Mononuclear cell (primary cell): ENCODE measurements around the gene CBL. TPM values are rescaled to one million over a fixed set of nuclear protein-coding genes. Genes with fewer than 3 reads are reported as not detected.
"Not testable (repeated sequence)": the region's sequence is repeated elsewhere in the genome, so short reads cannot be mapped to it uniquely, and the experiment has no call there.

Experiments used
- H3K27me3 ChIP-seq: 2 replicates; pipeline ENCODE4 v1.6.0; 2011; ENCODE audit warnings: low read length, control low read depth; ENCODE audit not compliant: insufficient read depth
- H3K4me1 ChIP-seq: 2 replicates; pipeline ENCODE4 v1.5.1; 2011; ENCODE audit warnings: mild to moderate bottlenecking, low read length, control low read depth; ENCODE audit not compliant: insufficient read depth
- H3K4me3 ChIP-seq: 2 replicates; pipeline ENCODE4 v1.5.1; 2011; ENCODE audit warnings: mild to moderate bottlenecking, low read length, moderate library complexity
- H3K9me3 ChIP-seq: 2 replicates; pipeline ENCODE4 v1.5.1; 2011; ENCODE audit warnings: low read depth, mild to moderate bottlenecking, control low read depth, low read length
- total RNA-seq: library from RNA; depleted of rRNA; stranded (reverse); fragments of >200 nt; gene quantifications from one replicate; pipeline ENCODE4 v1.2.3, GENCODE V29; 2012

The CBL gene
- total RNA-seq, 1 donor = 16.0 TPM

- no peaks in the 10 kb centered on the region for H3K9me3 ChIP-seq
- no peak overlapping the region for H3K4me3 ChIP-seq
- peaks cover 14% of the 10 kb centered on the region for H3K4me1 ChIP-seq
These were observed 12.2 kb downstream of the CBL start for GRCh38 chr11:119218141-119218878.

GRCh38 chr11:119222308-119222707 lies 16.2 kb downstream of the CBL start:
- Histone ChIP-seq H3K27me3 (no peaks in the 10 kb centered on the region), H3K4me1 (peaks cover 10% of the 10 kb centered on the region), H3K9me3 (no peaks in the 10 kb centered on the region), H3K4me3 (no peak overlapping the region)

More at GRCh38 chr11:119218141-119218878, 12.2 kb downstream of the CBL start:
- H3K27me3 ChIP-seq = no peaks in the 10 kb centered on the region

GRCh38 chr11:119222891-119223290 lies 16.8 kb downstream of the CBL start:
- Histone ChIP-seq H3K27me3 (no peaks in the 10 kb centered on the region), H3K4me1 (peaks cover 10% of the 10 kb centered on the region), H3K4me3 (no peak overlapping the region), H3K9me3 (no peaks in the 10 kb centered on the region)

GRCh38 chr11:119223856-119224255 lies 17.7 kb downstream of the CBL start:
- H3K4me1 ChIP-seq = peaks cover 20% of the 10 kb centered on the region
- H3K9me3 ChIP-seq = no peaks in the 10 kb centered on the region
- no peak overlapping the region for H3K4me3 ChIP-seq
- H3K27me3 ChIP-seq = no peaks in the 10 kb centered on the region

GRCh38 chr11:119228535-119229287 lies 22.6 kb downstream of the CBL start:
- not testable (repeated sequence) for H3K27me3 ChIP-seq, H3K9me3 ChIP-seq, H3K4me3 ChIP-seq
- H3K4me1 ChIP-seq = peaks cover 18% of the 10 kb centered on the region

- Histone ChIP-seq H3K4me1 (peaks cover 18% of the 10 kb centered on the region), H3K27me3 (no peaks in the 10 kb centered on the region), H3K4me3 (no peak overlapping the region), H3K9me3 (no peaks in the 10 kb centered on the region)
These were observed 23.1 kb downstream of the CBL start for GRCh38 chr11:119229288-119229672.

GRCh38 chr11:119229741-119230140 lies 23.6 kb downstream of the CBL start:
- H3K4me1 ChIP-seq = peaks cover 18% of the 10 kb centered on the region
- no peaks in the 10 kb centered on the region for H3K9me3 ChIP-seq
- H3K27me3 ChIP-seq = no peaks in the 10 kb centered on the region
- no peak overlapping the region for H3K4me3 ChIP-seq

GRCh38 chr11:119236490-119236889 lies 30.4 kb downstream of the CBL start:
- H3K27me3 ChIP-seq = no peaks in the 10 kb centered on the region
- no peak overlapping the region for H3K4me3 ChIP-seq
- H3K9me3 ChIP-seq = no peaks in the 10 kb centered on the region
- H3K4me1 ChIP-seq = peaks cover 24% of the 10 kb centered on the region

- H3K4me3 ChIP-seq = no peak overlapping the region
- peaks cover 24% of the 10 kb centered on the region for H3K4me1 ChIP-seq
- H3K27me3 ChIP-seq = no peaks in the 10 kb centered on the region
These were observed 30.8 kb downstream of the CBL start for GRCh38 chr11:119236891-119237290.

GRCh38 chr11:119237515-119237914 lies 31.4 kb downstream of the CBL start:
- no peaks in the 10 kb centered on the region for H3K9me3 ChIP-seq
- peaks cover 24% of the 10 kb centered on the region for H3K4me1 ChIP-seq
- no peak overlapping the region for H3K4me3 ChIP-seq
- H3K27me3 ChIP-seq = no peaks in the 10 kb centered on the region

More at GRCh38 chr11:119236891-119237290, 30.8 kb downstream of the CBL start:
- H3K9me3 ChIP-seq = no peaks in the 10 kb centered on the region

- H3K27me3 ChIP-seq = no peaks in the 10 kb centered on the region
- H3K9me3 ChIP-seq = no peaks in the 10 kb centered on the region
- no peak overlapping the region for H3K4me3 ChIP-seq
- H3K4me1 ChIP-seq = peaks cover 8% of the 10 kb centered on the region
These were observed 42.9 kb downstream of the CBL start for GRCh38 chr11:119248750-119249670.

GRCh38 chr11:119249671-119250010 lies 43.5 kb downstream of the CBL start:
- Histone ChIP-seq H3K4me1 (peaks cover 8% of the 10 kb centered on the region), H3K4me3 (no peak overlapping the region), H3K27me3 (no peaks in the 10 kb centered on the region), H3K9me3 (no peaks in the 10 kb centered on the region)

GRCh38 chr11:119251114-119251513 lies 45.0 kb downstream of the CBL start:
- Histone ChIP-seq H3K4me1 (peaks cover 8% of the 10 kb centered on the region), H3K27me3 (no peaks in the 10 kb centered on the region), H3K4me3 (no peak overlapping the region), H3K9me3 (no peaks in the 10 kb centered on the region)

GRCh38 chr11:119254239-119254638 lies 48.1 kb downstream of the CBL start:
- H3K27me3 ChIP-seq = no peaks in the 10 kb centered on the region
- no peak overlapping the region for H3K4me3 ChIP-seq
- peaks cover 22% of the 10 kb centered on the region for H3K4me1 ChIP-seq
- H3K9me3 ChIP-seq = no peaks in the 10 kb centered on the region

GRCh38 chr11:119258180-119258579 lies 52.0 kb downstream of the CBL start:
- H3K9me3 ChIP-seq = no peaks in the 10 kb centered on the region
- H3K27me3 ChIP-seq = no peaks in the 10 kb centered on the region
- H3K4me3 ChIP-seq = no peak overlapping the region
- H3K4me1 ChIP-seq = peaks cover 42% of the 10 kb centered on the region
